Measurements from ENCODE around the gene PCGF3.

DNA sequence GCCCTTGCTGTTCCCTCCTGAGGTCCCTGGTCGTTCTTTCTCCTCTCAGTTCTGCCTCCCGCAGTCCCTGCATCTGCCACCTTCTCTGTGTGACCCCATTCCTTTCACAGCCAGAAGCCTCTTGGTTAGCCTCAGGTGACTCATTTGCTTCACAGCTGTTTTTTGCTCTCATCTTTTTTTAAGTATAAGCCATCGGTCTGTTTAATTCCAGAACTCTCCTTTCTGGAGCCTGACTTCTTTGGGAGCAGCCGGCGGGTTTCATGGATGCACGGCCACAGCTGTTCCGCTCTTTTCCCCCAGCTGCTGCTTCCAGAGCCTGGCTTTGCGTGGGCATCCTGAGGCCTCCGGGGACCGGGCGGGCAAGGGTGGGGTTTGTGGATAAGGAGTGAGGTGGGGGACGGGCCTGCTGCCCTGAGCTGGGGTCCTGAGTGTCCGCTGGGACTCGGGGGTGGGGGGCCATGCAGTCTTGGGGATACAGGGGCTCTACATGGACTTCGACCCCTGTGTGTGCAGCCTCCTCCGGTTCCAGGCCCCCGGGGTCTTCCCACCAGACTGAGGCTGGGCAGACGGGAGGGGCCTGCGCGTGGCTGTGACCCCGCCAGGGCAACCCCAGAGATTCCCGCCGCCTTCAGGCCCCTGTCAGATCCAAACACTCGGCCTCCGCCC, 46.7 kb downstream of the PCGF3 start:
- TF ChIP-seq, protein P1, sequence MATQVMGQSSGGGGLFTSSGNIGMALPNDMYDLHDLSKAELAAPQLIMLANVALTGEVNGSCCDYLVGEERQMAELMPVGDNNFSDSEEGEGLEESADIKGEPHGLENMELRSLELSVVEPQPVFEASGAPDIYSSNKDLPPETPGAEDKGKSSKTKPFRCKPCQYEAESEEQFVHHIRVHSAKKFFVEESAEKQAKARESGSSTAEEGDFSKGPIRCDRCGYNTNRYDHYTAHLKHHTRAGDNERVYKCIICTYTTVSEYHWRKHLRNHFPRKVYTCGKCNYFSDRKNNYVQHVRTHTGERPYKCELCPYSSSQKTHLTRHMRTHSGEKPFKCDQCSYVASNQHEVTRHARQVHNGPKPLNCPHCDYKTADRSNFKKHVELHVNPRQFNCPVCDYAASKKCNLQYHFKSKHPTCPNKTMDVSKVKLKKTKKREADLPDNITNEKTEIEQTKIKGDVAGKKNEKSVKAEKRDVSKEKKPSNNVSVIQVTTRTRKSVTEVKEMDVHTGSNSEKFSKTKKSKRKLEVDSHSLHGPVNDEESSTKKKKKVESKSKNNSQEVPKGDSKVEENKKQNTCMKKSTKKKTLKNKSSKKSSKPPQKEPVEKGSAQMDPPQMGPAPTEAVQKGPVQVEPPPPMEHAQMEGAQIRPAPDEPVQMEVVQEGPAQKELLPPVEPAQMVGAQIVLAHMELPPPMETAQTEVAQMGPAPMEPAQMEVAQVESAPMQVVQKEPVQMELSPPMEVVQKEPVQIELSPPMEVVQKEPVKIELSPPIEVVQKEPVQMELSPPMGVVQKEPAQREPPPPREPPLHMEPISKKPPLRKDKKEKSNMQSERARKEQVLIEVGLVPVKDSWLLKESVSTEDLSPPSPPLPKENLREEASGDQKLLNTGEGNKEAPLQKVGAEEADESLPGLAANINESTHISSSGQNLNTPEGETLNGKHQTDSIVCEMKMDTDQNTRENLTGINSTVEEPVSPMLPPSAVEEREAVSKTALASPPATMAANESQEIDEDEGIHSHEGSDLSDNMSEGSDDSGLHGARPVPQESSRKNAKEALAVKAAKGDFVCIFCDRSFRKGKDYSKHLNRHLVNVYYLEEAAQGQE (IDR thresholded peaks at IDR 0.05; ENCODE audit: insufficient read depth in 1 of 2, low read depth in 2 of 2, low read length in 2 of 2) = no peak
- TF ChIP-seq POLR2AphosphoS5 (IDR thresholded peaks at IDR 0.05; ENCODE audit: low read depth, low read length) = no peak
- no peak for TF ChIP-seq SIN3A (IDR thresholded peaks at IDR 0.05; ENCODE audit: borderline replicate concordance, insufficient read depth, low read length)
